Measurements from ENCODE around the gene SUN2. TPM values are rescaled to one million over a fixed set of nuclear protein-coding genes. Genes with fewer than 3 reads are reported as not detected.

SUN2 gene
- total and polyA plus RNA-seq, 2 of the 8 experiments (the other 6 are each of a cell fraction or from before 2014, with no cell fraction given), result 5.1 to 10.5 TPM

GRCh38 chr22:38741166-38741565, 14.6 kb downstream of the SUN2 start:
- no peaks in the 10 kb centered on the region for H3K27me3 ChIP-seq (replicated peaks in 1 of 4; ENCODE audit: control insufficient read depth in 3 of 4, extremely low read depth in 1 of 4, insufficient read depth in 3 of 4, low read length in 3 of 4)
- H2AFZ ChIP-seq (ENCODE audit: low read length), result no peak overlapping the region
- no peak overlapping the region for H3K4me3 ChIP-seq (ENCODE audit: extremely low read depth in 1 of 4, insufficient read depth in 2 of 4, low read depth in 3 of 4, low read length in 4 of 4)
- no peak overlapping the region for H2BK15ac ChIP-seq (ENCODE audit: low read length)
- H3K79me1 ChIP-seq (ENCODE audit: low read depth, low read length), result no peaks in the 10 kb centered on the region
- no peak for FAIRE-seq
- ChIA-PET POLR2A (ENCODE audit: partially characterized antibody) (interaction anchor here (1.6 to 13.2 kb wide), 5 partner anchors 9 to 20 kb away, joined by 5 to 112 read pairs (median 12); partner anchors contain the start of gene SUN2), CTCF (ENCODE audit: partially characterized antibody) (interaction anchor here (0.6 to 11.1 kb wide), 6 partner anchors 8 to 767 kb away, joined by 3 to 95 read pairs (median 20); no protein-coding TSS in a partner anchor)
- no peak overlapping the region for H3K23ac ChIP-seq (ENCODE audit: insufficient read length)
- no peak for DNase-seq (ENCODE audit: low read depth in 1 of 2, low spot score in 2 of 2)
- no peak overlapping the region for H2AK5ac ChIP-seq (ENCODE audit: low read depth, low read length)
- H4K5ac ChIP-seq (ENCODE audit: insufficient read length, low read depth, low read length), result no peak overlapping the region
- no peaks in the 10 kb centered on the region for H3K79me2 ChIP-seq (ENCODE audit: control insufficient read depth in 1 of 2, insufficient read depth in 2 of 2, low read length in 2 of 2)
- H2BK120ac ChIP-seq (replicated peaks; ENCODE audit: low read depth, low read length), result no peak overlapping the region
- H2BK20ac ChIP-seq (ENCODE audit: low read length), result no peak overlapping the region
- no peak overlapping the region for H4K91ac ChIP-seq (replicated peaks; ENCODE audit: insufficient read length, low read length)
- H3K4me1 ChIP-seq (replicated peaks in 1 of 4; ENCODE audit: control insufficient read depth in 3 of 4, insufficient read depth in 4 of 4, low read length in 3 of 4), result no peaks in the 10 kb centered on the region
- no peak overlapping the region for H3K18ac ChIP-seq (ENCODE audit: extremely low read depth, low read length)
- no peaks in the 10 kb centered on the region for H3K9me3 ChIP-seq (ENCODE audit: insufficient read depth in 2 of 2, low read depth in 1 of 2, low read length in 1 of 2)
- no peak overlapping the region for H3K56ac ChIP-seq (replicated peaks; ENCODE audit: insufficient read length, low read depth, low read length)
- no peak overlapping the region for H3K4ac ChIP-seq (replicated peaks; ENCODE audit: insufficient read length, low read depth, low read length)
- no peak overlapping the region for H3K9ac ChIP-seq (replicated peaks in 1 of 4; ENCODE audit: extremely low read depth in 1 of 4, low read depth in 3 of 4, low read length in 3 of 4)
- peaks cover 0 to 7% of the 10 kb centered on the region in 2 experiments for H4K20me1 ChIP-seq (replicated peaks in 1 of 2; ENCODE audit: control insufficient read depth in 1 of 2, insufficient read depth in 2 of 2, low read length in 2 of 2)
- H3K27ac ChIP-seq (ENCODE audit: low read depth, low read length), result no peak overlapping the region
- H2BK12ac ChIP-seq (ENCODE audit: low read depth, low read length), result no peak overlapping the region
- H3K14ac ChIP-seq (ENCODE audit: insufficient read length), result no peak overlapping the region
- H3K23me2 ChIP-seq (ENCODE audit: low read depth, low read length), result no peaks in the 10 kb centered on the region
- H3K4me2 ChIP-seq (ENCODE audit: insufficient read depth in 1 of 2, low read depth in 2 of 2, low read length in 2 of 2), result no peak overlapping the region
- 94% methylated on average over 9 of the region's 9 CpGs; no CpG with 5 or more reads in 1 of the 2 experiments for WGBS, 2 experiments (ENCODE audit: extremely low coverage in 1 of 2, insufficient coverage in 1 of 2, insufficient read length in 1 of 2, insufficient replicate concordance in 2 of 2, low coverage in 1 of 2, low lambda C conversion rate in 2 of 2, missing lambda C conversion rate in 1 of 2)
- no peak overlapping the region for H2BK5ac ChIP-seq (ENCODE audit: low read depth, low read length)
- peaks cover 0 to 12% (median 8%) of the 10 kb centered on the region in 4 experiments; a peak in 2 of 8 replicates for H3K36me3 ChIP-seq (ENCODE audit: control insufficient read depth in 2 of 4, insufficient read depth in 4 of 4, low read length in 3 of 4)
- TF ChIP-seq HDAC2 (IDR thresholded peaks at IDR 0.05; ENCODE audit: borderline replicate concordance in 1 of 2, low read depth in 2 of 2, low read length in 2 of 2), result no peak
- TF ChIP-seq EGR1 (IDR thresholded peaks at IDR 0.05; ENCODE audit: borderline replicate concordance, low read depth, low read length), result no peak
- TF ChIP-seq CTCF (IDR thresholded peaks at IDR 0.05; ENCODE audit: control extremely low read depth in 1 of 3, insufficient read depth in 1 of 3, low read depth in 1 of 3, low read length in 3 of 3), result no peak
- no peak for TF ChIP-seq BACH1 (IDR thresholded peaks at IDR 0.05; ENCODE audit: low read length)
- no peak overlapping the region; the same call in 1 of the 2 replicates for H4K8ac ChIP-seq (ENCODE audit: extremely low read depth, insufficient read depth, low read length)
